Activated CD8-positive, alpha-beta memory T cell treated with anti-CD3 and anti-CD28 coated beads, Interleukin-2, amount 50 U/mL, for 24 hours (primary cell): ENCODE measurements around the gene KCNMA1.

Source experiments
- DNase-seq: peaks from one replicate; pipeline ENCODE4 v3.0.0-alpha.2; 2020; ENCODE audit errors: extremely low read depth

KCNMA1 gene

DNA sequence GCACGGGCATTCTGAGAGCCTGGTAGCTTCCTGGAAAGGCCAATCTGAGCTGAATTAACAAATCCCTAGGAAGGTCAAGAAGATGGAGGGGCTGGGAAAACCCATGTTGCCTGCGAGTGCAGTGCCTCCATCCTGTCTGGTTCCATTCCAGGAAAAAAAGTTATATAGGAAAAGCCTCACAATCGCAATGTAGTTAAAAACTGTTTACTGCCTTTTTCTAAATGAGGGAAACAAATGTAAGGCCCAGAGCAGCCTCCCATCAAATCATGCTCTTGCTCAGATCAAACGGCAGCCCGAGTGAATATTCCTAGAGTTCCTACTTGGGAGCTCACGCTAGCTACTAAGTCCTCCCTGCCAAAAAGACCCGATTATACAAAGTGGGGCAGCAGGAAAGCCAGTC lies 179.9 kb downstream of the KCNMA1 start:
- no peak for DNase-seq

DNA sequence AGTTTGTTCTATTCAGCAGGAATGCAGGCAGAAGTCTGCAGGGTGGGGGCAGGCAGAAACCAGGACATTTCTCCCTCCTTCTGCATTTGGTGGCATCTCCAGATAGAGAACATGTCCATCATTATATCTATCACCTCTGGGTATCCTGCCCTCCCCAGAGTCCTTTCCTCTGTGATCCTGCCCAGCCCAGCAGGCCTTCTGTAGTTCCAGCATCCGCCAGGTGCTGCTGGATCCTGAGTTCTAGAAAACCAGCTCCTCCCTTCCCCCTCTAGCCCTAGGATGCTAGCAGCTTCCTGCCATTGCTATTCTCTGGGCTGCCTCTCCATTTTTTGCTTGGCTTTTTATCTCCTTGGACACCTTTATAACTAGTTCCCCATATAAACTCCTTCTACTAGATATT lies 180.3 kb downstream of the KCNMA1 start:
- DNase-seq, result no peak

DNA sequence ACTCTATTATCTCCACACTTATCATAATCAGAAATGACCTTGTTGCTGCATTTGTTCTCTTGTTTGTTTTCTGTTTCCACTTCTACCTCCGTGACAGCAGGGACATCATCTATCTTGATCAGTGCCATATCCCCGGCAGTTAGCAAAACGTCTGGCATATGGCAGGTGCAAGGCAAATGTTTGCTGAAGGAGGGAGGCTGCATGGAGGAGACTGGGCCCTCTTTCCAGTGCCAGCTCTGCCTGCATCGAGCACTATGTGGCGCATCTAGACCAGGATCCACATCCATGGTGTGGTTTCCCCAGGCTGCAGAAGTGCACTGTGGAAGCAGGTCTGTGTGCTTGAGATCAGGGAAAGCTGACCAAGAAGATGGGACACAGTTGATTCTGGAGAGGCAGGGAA lies 181.2 kb downstream of the KCNMA1 start:
- DNase-seq, result no peak

DNA sequence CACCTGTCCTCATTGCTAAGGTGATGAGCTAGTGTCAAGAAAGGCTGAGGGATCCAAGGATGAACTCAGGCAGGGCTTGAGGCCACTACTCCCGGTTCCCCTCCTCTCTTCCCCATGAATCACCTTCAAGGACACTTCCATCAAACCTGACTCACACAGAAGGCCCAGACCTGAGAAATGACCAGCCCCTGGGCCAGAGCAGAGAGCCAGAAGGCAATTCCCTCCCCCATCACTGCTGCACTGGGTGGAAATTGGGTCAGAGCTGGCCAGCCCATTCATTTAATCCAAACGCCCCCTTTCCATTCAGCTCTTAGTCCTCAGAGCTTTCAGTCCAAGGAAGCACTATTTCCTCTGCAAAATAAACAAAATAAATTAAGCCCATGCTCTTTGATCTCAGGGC lies 182.0 kb downstream of the KCNMA1 start:
- DNase-seq, result no peak

DNA sequence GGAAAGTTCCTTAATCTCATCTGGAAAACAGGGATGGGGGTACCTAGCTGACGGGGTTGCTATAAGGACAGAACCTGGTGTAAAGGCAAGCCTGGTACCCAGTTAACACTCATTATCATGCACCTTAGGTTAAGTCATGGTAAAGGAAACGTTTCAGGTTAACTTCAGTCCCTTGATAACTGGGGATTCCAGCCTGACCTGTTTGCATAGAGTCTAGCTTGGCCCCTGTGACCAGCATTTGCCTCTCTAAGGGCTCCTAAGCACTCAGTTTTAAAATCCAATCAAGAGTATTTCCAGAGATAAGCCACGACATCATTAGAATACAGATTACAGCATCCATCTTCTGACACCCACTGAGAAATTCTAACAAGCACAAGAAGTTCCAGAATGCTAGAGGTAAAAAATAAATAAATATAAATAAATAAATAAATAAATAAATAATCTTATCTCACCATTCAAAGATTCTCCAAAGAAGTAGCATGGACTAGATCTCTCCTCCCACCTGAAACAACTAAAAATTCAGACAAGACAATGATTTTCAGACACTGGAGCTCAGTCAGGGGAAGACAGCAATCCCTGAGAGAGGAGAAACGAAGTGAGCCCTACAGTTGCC lies 184.6 kb downstream of the KCNMA1 start:
- DNase-seq, result no peak

- DNase-seq, result no peak
Measured at GRCh38 chr10:77451886-77452285, 185.7 kb downstream of the KCNMA1 start.

GRCh38 chr10:77448226-77448625 lies 189.4 kb downstream of the KCNMA1 start:
- no peak for DNase-seq

DNA sequence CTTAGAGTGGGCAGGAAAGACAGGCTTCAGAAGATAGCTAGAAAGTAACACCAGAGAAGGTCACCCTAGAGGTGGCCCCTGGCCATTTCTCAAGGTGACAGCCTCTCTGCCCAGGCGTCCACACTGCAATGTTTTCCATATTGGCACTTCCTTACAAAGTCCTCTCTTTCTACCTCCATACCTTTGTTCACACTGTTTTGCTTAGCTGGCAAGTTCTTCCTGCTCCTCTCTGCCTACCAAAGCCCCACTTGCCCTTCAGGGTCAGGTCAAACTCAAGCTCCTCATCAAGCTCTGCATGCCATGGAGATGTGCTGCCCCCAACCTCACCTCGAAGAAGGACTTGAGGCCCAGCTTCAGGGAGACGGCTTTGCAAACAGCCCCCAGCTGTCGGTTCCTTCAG lies 190.9 kb downstream of the KCNMA1 start:
- no peak for DNase-seq

DNA sequence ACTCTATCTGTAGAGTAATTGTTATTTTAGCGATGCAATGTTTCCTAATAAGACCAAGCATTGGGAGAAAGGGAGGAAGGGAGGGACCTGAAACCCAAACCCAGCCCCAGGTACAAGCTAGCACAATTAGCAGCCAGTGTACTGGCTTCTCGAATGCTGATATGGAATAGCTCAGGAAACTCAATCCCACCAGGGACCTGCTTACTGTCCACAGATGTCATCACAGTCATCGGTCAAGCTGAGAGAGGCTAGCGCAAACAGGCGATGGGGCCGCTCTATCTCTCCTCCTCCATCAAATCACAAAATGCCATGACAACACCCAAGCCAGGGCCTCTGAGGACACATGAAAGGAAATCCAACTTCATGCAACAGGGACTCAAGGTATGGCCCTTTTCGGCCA lies 192.1 kb downstream of the KCNMA1 start:
- DNase-seq, result no peak

GRCh38 chr10:77444041-77444440 lies 193.6 kb downstream of the KCNMA1 start:
- no peak for DNase-seq

GRCh38 chr10:77442699-77443189 lies 194.9 kb downstream of the KCNMA1 start:
- DNase-seq, result no peak

DNA sequence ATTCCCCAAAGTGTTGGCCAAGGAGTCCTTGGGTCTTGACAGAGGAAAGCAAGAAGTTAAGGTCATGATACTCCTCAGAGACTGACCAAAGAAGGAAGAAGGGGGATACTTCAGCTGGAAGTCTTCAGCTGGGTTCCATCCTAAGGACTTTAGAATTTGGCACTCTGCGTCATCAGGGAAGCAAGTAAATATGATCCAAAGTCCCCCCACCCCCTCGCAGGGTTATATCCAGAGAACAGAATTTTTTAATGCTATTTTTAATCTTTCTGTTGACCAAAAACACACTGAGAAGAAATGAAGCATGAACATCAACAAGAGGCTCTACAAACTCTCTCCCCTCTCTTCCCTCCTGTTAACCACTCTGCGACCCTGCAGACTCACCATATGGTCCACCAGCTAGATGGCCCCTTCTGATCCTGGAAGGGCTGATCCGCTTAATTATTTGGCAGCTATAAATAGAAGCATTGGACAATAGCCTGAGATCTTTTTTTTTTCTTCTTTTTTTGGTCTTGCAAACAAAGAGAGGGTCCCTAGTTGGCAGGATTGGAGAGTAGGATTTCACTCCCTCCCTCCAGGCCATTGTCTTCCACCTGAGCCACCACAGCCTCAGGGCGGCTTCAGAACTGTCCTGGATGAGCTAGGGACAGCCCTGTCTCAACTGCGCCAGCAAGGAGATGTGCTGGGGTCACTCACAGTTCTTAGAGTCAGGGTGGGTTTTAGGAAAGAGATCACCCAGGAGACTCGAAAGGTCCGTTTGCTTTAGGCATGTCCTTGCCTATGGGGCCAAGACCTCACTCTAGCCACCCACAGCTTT lies 196.0 kb downstream of the KCNMA1 start:
- DNase-seq, result no peak

DNA sequence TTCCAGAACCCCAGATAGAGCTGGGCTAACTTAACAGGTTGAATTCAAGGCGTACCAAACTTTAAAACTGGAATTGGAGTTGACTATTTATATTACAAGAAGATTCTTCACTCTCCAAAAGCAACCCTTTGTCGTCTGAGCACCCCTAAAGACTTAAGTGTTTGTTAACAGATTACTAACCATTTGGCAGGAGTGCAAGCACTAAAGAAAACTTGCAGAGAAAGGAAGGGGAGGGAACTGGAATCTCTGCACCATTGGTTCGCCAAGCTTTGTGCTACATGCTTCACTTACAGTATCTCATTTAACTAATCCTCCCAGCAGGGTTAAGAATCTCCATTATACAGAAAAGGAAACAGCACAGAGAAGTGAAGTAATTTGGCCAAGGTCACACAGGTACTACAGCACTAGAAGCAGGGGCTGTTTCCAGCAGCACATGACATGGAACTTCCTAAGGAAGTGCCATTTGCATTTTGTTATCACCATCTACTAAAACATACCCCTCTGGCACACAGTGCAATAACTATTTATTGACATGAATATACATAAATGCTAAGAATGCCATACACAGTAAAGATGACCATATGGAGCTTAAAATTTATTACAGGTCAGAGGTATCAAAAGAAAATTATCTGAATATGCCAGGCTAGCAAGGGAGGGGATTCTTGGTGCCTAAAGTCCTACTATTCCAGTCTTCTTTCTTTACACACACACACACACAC lies 201.2 kb downstream of the KCNMA1 start:
- DNase-seq, result no peak

GRCh38 chr10:77433546-77433945 lies 204.1 kb downstream of the KCNMA1 start:
- no peak for DNase-seq

DNA sequence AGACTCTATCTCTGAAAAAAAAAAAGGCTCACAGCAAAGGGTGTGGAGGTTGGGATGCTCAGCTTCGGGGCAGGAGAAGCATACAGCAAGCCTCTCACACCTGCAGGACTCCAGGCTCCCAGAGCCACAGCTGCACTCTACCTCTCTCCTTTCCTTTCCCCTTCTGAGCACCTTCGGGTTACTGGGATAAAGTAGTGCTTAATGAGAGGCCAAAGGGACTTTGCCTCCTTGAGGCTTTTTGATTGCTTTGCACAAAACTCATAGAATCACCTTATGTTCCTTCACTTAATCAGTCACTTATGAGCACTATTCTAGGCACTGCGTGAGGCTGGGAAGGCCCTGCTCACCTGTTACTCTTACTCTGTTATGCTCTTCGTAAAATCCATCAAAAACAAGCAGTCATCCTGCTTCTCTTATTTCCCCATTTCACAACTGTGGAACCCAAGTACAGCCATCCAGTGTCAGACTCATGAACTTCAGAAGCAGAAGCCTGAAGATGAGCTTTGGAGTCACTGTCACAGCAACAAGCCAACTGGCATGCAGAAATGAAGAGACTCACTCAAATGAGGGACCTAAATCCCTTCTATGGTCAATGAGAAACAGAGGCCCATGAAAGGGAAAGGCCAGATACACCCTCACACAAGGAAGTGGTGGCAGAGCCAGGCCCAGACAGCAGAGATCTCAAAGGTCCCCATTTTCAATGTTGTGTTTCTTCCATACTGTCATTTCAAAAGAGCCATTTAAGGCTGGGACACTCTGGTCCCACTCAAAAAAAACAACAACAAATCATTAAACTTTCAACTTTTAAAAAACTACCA lies 205.4 kb downstream of the KCNMA1 start:
- no peak for DNase-seq

GRCh38 chr10:77431209-77431611 lies 206.4 kb downstream of the KCNMA1 start:
- no peak for DNase-seq

- DNase-seq, result no peak
Measured at GRCh38 chr10:77430530-77430929, 207.1 kb downstream of the KCNMA1 start.

GRCh38 chr10:77428691-77429395 lies 208.8 kb downstream of the KCNMA1 start:
- DNase-seq, result no peak

- no peak for DNase-seq
Measured at GRCh38 chr10:77424257-77424656, 213.4 kb downstream of the KCNMA1 start.

GRCh38 chr10:77422491-77423338 lies 214.9 kb downstream of the KCNMA1 start:
- DNase-seq, result no peak
